NCI-H524 (cell line): ENCODE data around the gene NTM.

ENCODE experiments used
- DNase-seq, 2 experiments: peaks; one replicate each; lab custom pipeline; 2025; lab: John Stamatoyannopoulos, UW

The NTM gene

DNA sequence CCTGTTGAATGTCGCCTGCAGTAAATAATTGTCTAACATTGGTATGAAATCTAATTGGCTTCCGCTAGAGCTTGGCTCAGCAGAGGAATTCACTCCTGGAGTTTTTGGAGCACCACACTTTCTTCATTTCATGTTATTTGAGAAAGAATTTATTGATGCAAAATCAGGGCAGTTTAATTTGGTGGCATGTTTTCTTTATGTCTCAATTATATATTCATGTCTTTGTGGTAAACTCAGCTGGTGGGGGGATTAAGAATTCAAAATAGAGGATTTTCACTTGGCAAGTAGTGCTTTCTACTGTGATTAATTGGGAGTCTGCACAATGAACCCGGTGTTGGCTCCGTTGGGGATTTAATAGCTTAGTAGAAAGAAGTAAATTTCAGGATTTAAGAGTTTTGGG lies 784.4 kb downstream of the NTM start:
- DNase-seq: no peak

DNA sequence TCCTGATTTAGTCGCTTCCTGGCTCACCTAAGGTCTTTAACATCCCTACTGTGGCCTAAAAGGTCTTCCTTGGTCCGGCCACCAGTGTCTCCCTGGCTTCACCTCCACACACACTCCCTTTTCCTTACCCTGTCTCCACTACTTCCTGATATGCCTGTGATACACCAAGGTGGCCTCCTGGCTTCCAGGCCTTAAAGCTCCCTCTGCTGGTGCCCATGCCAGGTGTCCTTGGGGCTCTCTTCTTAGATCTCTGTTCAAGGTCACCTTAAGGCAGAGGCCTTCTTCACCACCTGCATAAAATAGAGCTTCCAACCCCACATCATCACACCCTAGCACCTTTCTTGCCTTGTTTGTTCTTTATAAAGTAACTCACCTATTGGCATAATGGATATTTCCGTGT lies 787.7 kb downstream of the NTM start:
- peak in 1 of 2 experiments; percentile 4 for DNase-seq

DNA sequence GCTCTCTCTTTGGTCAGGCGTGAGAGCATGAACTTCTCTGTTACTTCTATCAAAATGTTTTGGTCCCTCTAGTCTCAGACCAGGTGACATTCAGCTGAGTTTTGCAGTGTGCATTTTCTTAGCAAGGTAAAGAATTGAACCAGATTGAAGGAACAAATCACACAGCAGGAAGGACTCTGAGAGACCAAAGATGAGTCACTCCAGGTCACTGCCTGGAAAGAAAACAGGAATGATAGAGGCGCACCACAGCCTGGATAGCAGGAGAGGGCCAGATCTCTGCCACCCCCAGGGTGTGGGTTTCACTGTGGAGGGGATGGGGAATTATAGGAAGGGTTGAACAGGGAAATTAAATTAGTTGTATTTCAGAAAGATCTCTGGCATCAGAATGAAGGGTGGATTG lies 788.3 kb downstream of the NTM start:
- DNase-seq: no peak

DNA sequence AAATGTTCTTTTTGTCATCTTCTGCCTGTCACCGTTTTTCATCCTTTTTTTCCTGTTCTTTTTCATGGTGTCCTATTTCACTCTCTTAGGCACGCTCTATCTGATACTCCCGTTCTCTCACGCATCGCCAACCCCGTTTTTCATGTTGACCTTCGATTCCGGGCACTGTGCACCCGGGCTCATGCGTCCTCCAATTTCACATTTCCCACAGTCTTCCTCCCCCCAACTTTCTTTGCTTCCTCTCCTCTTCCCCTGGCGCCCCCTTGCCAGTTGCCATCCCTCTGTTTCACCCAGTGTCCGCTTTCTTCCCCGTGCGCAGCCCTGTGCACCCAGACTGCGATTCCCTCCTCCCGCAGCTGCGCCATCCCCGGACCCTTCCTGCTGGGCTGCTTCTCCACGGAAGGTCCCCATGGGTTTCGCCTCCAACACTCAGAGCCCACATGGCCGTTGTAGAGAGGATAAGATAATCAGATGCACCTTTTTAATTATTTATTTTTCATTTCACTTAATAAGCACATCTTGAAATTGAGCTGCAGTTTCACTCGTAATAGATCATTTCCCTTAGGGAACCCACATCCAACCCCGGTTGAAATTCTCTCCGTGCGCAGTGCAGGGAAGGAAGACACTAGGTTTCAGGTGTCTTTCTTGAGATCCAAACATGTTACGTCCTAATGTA lies 791.1 kb downstream of the NTM start:
- no peak for DNase-seq

DNA sequence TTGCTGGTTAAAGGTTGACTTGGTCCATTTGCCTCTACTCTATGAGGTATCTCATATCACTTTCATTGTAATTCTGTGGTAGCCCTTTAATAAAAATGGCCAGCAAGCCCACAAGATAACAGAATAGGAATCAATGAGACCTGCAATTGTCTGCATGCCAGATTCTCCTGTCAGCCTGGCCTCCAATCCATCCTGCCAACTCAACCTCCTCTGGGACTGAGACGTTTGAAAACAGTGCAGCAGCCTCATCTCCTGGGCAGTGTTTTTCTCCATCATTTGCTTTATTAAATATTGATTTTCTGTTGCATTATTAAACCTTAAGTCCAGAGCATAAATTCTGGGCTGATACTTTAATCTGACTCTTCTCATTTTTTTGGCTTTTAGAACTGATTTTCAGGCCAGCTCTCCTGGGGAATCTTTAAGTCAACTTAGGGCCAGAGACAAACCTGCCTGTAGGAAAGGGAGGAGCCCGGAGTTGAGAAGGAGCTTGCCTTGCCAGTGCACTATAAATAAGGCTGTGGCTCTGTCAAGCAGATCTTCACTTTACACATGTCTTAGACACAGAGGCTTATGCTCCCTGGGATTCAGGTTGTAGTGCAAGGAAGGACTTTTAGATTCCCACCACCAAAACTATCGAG lies 798.0 kb downstream of the NTM start:
- DNase-seq: no peak

DNA sequence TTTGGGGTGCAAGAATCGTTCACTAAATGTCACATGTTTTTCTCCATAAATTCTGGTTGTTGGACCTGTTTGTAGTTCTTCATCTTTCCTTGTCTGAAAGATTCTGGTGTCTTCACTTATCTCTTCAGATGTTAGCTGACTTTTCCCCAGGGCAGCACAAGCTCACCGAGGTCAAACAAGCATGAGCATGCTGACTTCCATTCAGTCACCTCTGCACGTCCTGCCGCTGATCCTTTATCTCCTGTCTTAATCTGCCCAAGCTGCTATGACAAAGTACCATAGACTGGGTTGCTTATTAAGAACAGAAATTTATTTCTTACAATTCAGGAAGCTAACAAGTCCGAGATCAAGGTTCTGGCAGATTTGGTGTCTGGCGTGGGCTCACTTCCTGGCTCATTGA lies 800.6 kb downstream of the NTM start:
- DNase-seq: no peak

DNA sequence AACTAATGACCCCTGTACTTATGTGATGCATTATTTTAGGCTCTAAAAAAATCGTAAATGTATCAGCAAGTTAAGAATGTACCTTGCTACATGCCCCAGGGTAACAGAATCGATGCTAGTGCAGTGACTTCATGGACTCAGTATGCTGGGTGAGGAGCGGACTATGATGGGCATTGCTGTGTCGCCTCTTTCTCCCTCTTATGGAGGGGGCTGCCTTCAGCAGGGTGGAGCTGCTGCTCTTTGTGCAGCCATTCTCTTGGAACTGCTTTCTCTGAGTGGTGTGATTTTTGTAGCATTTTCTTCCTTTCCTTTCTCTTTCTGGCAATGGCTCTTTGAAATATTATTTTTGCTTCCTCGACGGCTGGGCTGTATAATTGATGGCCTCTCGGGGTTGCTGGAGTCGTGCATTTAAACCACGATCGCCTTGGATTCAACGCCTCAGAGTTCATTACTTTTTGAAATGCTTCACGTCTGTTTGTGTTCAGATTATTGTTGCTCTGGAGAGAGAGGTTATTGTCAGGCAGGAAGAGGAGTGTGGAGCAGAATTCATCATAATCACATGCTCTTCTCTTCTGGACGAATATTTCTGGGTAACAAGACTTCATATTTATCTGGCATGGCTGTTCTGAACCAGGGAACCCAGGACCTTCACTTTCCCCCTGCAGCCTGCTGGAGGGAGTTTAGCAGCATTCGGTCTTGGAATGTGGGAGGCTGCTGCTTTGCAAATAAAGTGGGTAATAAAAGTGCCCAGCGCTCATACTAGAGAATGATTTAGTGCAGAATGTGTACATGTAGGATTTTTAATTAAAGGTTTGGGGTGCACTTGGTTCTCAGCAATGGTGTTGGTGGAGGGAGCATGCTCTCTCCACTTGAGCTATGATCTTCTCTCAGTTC lies 804.2 kb downstream of the NTM start:
- DNase-seq: no peak

DNA sequence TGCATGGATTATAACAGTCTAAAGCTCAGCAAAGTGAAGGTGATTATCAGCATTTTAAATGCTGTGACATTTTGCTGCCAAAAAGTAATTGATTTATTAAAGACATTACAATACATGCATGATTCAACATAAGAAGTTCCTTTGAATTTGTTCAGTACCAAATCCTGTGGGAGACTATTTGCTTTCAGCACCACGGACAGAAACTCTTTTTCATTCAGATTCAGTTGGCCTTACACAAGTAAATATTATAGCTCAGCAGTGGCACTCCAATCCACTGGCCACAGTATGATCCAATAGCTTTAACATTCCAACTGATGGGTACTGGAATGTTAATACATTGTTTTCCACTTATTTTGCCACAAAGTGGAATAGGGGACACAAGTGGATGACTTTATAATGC lies 806.7 kb downstream of the NTM start:
- DNase-seq: no peak

DNA sequence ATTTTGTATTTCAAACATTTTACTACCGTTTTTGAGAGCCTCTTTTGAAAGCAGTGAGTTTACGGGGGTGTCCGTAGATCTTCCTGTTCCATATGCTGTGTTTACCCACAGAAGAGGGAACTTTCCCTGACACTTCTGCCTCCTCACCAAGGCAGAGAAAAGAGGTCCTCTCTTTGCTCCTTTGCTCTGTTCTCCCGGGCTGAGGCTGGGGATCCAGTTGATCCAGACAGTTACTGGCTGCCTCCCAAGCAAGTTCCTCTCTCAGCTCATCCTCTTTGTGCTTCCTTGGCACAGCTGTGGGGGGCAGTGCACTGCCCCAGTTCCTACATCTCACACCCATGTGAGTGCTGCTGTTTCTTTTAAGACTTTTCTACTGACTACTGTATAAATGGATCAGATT lies 813.7 kb downstream of the NTM start:
- DNase-seq: no peak

DNA sequence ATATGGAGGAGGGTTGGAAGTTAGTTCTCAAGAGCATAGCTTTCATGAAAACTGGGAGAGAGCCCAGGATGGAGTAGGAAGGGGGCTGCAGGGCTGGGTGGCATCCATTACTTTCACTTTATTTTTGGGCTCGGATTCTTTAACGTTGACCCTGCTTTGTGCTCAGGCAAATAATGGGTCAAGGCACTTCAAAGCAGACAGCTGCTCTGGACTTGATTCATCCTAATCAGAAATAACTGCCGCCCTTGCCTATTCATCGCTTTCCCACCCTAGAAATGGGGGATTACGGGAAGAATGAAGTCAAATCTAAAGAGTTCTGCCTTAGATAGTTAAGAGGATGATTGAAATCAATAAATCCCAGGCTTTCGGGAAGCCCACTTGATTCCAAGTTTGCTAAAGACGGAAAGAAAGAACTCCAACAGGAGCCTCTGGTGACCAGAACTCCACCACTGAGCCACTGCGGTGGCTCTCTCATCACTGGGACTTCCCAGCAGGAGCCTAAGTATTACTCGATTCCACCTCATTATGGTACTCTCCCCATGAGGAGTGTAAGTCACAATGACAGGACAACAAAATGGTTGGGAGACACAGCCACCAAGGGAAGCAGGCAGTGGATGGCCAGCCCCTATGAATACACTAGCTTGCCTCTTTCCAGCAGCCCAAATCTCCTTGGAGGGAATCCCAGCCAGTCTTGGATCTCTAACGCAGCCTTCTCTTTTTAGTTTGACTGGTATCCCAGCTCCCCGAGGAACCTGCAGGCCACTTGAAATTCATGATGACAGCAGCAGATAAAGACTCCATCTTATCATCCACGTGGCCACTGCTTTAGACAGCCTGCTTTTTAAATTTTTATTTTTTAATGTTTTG lies 815.5 kb downstream of the NTM start:
- no peak for DNase-seq

DNA sequence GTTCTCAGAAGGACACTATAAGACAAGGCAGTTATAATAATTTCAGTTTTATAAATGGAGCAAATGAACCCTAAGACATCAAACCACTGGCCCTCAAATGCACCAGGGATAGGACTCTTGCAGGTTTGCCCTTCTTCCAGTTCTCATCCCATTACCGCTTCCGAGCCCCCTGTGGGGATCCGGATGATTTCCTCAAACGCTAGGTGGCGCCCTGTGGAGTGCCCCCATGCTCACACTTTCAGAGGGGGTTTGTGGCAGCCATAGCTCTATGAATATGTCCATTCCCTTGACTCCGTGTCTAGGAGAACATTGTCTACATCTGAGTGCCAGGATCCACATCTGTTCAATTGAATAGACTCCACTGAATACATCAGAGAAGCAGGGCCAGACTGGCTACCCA lies 816.3 kb downstream of the NTM start:
- no peak for DNase-seq

DNA sequence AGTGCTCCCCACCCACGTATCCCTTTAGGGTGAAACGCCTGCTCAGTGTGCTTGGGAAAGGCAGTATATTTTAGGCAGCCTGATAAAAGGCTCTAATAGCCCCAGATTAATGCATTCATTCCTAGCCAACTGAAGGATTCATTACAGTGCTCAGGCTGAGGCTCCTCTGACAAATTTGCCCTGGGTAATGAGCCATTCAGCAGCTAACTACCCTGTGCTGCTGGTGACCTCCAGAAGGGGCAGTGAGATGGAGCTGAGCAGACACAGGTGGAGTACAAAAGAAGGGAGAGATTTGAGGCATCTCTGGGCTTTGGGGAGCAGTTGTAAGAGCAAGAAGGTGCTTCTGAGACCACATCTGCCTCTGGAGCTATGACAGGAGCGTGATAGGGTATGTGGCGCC lies 817.0 kb downstream of the NTM start:
- no peak for DNase-seq

DNA sequence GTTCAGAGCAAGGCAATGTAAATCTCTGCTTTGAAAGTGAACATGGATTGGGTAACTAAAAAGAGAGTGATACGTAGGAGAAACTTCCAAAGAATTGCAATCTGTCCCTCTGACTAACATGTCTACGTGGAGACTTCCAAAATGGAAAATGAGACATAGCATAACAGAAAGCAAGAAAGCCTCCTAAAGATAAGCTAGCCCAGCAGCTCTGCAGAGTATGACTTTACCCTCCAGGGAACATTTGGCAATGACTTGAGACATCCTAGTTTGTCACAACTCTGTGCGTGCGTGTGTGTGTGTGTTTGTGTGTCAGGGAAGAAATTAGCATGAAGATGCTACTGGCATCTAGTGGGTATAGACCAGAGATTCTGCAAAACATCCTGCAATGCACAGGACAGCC lies 817.4 kb downstream of the NTM start:
- DNase-seq: no peak

DNA sequence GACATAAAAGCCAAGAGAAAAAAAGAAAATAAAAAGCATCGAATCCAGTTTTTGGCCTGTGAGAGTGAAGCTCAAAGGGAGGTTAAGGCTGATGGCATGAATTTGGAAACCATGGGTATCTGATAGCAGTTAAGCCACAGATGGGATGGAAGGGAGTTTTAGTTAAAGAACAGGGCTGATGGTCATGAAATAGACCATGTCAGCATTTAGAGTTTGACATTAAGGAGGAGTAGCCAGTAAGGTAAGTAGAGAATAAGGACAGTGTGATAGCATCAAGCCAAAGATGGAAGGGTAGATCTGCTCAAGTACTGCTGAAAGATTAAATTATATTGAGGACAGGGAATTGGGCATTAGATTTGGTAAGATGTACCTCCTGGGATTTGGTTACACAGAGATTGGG lies 826.5 kb downstream of the NTM start:
- no peak for DNase-seq

DNA sequence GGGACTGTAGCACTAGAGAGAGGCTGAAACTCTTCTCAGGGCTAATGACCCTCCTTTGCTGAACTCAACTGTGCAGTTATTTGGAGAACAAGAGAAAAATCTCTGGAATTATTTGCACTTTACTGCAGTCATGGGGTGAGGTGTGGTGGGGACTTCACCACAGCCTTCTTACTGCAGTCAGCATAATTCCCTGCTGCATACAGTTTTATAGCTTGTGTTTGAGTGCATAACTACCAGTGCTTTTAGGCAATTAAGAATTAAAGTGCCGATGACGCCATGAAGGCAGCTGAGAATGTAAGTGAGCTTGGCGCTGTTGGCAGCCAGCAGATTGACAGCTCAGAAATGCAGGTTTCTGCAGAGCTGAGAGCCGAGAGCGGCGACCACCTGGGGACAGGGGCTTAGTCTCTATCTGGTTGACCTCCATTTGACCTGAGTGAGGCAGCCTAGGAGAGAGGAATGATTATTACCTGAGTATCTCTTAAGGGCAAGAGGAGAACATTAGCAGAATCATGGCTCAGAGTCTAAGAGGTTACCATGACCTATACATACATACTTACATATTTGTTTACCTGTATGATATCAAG lies 830.0 kb downstream of the NTM start:
- DNase-seq: no peak

DNA sequence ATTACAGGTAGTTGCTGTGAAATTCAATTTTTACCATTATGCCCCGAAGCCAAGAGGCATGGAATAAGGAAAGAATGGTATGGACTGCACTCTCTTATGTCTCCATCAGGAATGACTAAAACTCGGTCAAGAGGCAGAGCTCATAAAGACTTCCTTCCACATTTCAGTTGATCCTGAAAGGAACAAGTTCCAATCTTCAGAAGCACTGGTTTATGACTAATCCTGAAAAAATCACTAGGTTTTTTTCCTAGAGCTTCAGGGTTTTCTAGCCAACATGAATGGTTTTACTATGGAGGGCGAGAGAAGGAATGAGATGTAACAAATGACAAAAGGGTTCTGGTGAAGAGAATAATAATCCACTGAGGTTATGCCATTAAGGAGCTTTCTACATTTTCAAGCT lies 832.2 kb downstream of the NTM start:
- DNase-seq: no peak

DNA sequence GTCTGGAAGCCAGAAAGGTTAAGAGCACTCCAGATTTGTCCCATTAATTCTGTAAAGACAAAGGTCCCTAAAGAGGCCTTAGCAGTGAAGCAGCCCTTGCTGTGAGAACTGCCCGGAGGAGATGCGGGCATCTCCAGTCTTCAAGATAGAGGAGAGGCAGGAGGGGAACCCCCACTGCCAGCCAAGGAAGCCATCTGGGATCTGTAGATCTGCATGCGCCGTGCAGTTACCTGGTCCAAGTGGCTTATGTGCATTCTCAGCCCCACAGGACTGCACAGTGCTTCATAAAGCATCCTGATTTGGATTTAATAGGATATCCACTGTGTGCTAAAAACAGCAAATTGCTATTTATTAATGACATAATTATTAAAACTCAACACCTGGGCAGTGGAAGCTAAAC lies 834.6 kb downstream of the NTM start:
- DNase-seq: no peak

DNA sequence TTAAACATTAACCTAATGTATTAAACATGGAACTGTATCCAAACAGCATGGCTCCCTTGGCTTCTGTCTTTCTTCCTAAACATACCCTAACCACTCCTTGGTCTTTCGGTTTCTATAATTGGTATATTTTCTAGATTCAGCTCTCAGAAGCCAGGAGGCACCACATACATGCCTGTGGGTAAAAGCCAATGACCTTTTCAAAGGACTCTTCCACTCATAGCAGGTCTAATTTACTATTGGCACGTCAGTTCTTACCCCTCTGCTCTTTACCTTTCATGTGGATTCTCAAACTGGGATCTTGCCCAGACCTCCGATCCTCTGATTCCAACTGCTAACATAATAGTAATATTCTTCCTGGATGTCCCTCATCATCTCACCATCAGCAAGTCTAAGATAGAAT lies 835.1 kb downstream of the NTM start:
- DNase-seq: no peak

DNA sequence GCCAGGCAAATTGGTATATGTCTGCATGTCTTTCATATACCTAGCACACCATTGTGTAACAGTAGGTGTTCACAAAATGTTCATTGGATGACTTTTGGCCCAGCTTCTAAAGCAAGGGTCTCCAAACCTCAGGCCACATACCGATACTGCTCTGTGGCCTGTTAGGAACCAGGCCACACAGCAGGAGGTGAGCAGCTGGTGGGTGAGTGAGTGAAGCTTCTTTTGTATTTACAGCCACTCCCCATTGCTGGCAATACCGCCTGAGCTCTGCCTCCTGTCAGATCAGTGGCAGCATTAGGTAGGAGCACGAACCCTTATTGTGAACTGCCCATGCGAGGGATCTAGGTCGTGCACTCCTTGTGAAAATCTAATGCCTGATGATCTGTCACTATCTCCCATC lies 836.6 kb downstream of the NTM start:
- no peak for DNase-seq

DNA sequence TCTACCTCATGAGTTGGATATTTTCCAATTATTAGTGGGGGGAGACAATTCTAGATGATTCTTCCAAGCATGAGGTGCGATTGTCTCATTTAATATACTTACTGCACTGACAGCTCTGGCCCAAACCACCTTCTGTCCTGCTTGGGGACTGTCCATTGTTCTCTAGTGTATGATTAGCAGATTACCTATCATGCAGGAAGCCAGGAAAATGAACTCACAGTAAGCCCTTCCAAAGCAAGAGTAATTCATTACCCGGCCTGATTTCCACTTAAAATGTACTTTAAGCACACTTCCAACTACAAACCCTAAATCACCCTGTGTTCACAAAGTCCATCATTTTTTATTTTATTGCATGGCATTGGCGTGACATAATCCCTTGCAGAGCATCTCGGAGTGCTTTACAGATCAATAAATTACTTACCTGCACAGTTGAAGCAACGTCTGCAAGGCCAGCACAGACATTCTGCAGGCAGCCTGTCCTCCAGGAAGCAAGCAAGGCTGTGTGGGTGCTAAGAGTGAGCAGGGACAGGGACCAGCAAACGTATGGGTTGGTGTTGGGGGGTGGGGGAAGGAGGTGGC lies 838.2 kb downstream of the NTM start:
- DNase-seq: no peak

DNA sequence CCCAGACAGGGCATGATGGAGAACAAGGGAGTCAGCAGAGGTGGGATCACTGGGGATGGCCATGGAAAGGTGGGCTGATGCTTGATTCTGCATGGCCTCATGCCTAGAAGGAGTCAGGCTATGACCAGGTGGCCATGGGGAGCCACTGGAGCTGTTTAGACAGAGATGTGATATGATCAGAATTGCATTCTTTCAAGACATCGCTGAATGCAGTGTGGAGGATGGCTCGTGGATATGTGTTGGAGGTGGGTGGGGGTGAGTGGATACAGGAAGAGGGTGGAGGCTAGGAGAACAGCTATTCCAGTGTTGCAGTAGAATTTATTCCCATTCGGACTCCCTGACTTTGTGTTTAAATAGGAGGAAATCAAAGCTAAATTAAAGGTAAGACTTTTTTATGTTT lies 841.1 kb downstream of the NTM start:
- DNase-seq: no peak

DNA sequence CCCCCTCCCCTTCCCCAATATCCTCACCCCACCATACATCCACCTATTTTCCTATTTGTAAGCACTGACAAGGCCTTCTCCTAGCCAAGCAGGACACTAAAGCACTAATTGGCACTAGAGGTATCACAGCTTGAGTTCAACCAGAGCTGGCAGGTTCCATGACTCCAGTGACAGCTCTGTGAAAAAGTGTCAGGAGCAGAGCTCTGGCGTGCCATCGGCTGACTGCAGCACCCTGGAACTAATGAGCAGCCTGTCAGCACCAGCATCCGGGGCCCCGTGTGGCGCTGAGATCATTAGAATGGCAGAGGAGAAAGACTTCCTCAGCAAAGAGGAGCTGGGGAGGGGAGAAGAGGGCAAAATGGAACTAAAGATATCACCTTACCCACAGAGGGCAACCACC lies 847.4 kb downstream of the NTM start:
- no peak for DNase-seq
